NK-92 treated with Interleukin-12 subunit alpha and Interleukin-12 subunit beta, amount 100 ng/mL, for 24 hours (cell line): Measurements from ENCODE around the gene MRPL12.
A peak's percentile ranks its signal among the peaks of the same experiment; 100 is the strongest.
"Not testable (repeated sequence)": the region's sequence is repeated elsewhere in the genome, so short reads cannot be mapped to it uniquely, and the experiment has no call there.

Source experiments
- DNase-seq: peaks from one replicate; lab custom pipeline; 2025; lab: John Stamatoyannopoulos, UW

Gene MRPL12

GRCh38 chr17:81702934-81703746 is at the start of gene MRPL12:
Gene MRPL12, plus strand, starts transcription at chr17:81703367. Its CDS starts 135 bp downstream, at chr17:81703502.
- DNase-seq: peak; percentile 91

- DNase-seq: no peak
Measured at GRCh38 chr17:81655378-81656117, 47.6 kb upstream of the MRPL12 start.

- DNase-seq: no peak
Measured at GRCh38 chr17:81656118-81656743, 46.9 kb upstream of the MRPL12 start, which contains the start of gene PDE6G. Gene PDE6G, minus strand, starts transcription at chr17:81656542. Its CDS starts 3,237 bp downstream, at chr17:81653305.

- no peak for DNase-seq
Measured at GRCh38 chr17:81656835-81657234, 46.3 kb upstream of the MRPL12 start.

- no peak for DNase-seq
Measured at GRCh38 chr17:81659038-81659437, 44.1 kb upstream of the MRPL12 start.

- no peak for DNase-seq
Measured at GRCh38 chr17:81660441-81660840, 42.7 kb upstream of the MRPL12 start.

- DNase-seq: no peak
Measured at GRCh38 chr17:81662002-81662401, 41.2 kb upstream of the MRPL12 start.

- DNase-seq: no peak
Measured at GRCh38 chr17:81664051-81664470, 39.1 kb upstream of the MRPL12 start.

- peak; percentile 48 for DNase-seq
Measured at GRCh38 chr17:81665205-81666091, 37.7 kb upstream of the MRPL12 start.

- DNase-seq: no peak
Measured at GRCh38 chr17:81666092-81666341, 37.1 kb upstream of the MRPL12 start.

GRCh38 chr17:81666342-81667191 is 36.6 kb upstream of the MRPL12 start, which contains the start of the genes CCDC137 and OXLD1:
Gene CCDC137, plus strand, starts transcription at chr17:81666737. Its CDS starts 30 bp downstream, at chr17:81666767.
Gene OXLD1, minus strand, starts transcription at chr17:81666605. Its CDS starts 28 bp downstream, at chr17:81666577.
- peak; percentile 92 for DNase-seq

GRCh38 chr17:81667754-81668153 is 35.4 kb upstream of the MRPL12 start:
- no peak for DNase-seq

- DNase-seq: no peak
Measured at GRCh38 chr17:81672504-81672903, 30.7 kb upstream of the MRPL12 start.

- no peak for DNase-seq
Measured at GRCh38 chr17:81672954-81673353, 30.2 kb upstream of the MRPL12 start.

GRCh38 chr17:81673561-81674258 is 29.5 kb upstream of the MRPL12 start:
- DNase-seq: no peak

GRCh38 chr17:81675515-81676221 is 27.5 kb upstream of the MRPL12 start:
- not testable (repeated sequence) for DNase-seq

- no peak for DNase-seq
Measured at GRCh38 chr17:81676906-81677305, 26.3 kb upstream of the MRPL12 start.

- DNase-seq: no peak
Measured at GRCh38 chr17:81680150-81680549, 23.0 kb upstream of the MRPL12 start.

- DNase-seq: no peak
Measured at GRCh38 chr17:81681672-81682071, 21.5 kb upstream of the MRPL12 start.
